ENCODE measurements around the gene CDC42BPA.
A peak's percentile ranks its signal among the peaks of the same experiment; 100 is the strongest.

CDC42BPA gene

GRCh38 chr1:226940029-226940805 is 378.1 kb downstream of the CDC42BPA start, which contains the start of gene COQ8A:
TSS of gene COQ8A (plus strand) at chr1:226940294. CDS start at chr1:226961386, 21,092 bp downstream.
- DNase-seq = peak; percentile 100
